HCT116 (cell line): ENCODE results near the gene TXNDC15. TPM values are rescaled to one million over a fixed set of nuclear protein-coding genes. Genes with fewer than 3 reads are reported as not detected.

Source experiments
- ATAC-seq: fragments of 200-7000 bp; cut with Tn5 transposase; 2 replicates; pipeline ENCODE4 v1.9.1; 2020; ENCODE audit warnings: mild to moderate bottlenecking, moderate library complexity
- BruUV-seq: library from RNA; stranded (reverse); fragments of 400-500 nt; replicated peaks from 2 replicates; lab custom pipeline; 2021; lab: Mats Ljungman, UMichigan
- CTCF ChIA-PET: fragments of 300-600 bp; sonication (Branson Sonifier 250); formaldehyde crosslinking; loops from one replicate; lab custom pipeline; 2021; ENCODE audit warnings: antibody characterized with exemption; lab: Charles Lee
- POLR2A ChIA-PET: fragments of 300-600, 350-600 bp; sonication (Branson Sonifier 250); formaldehyde crosslinking; loops from one replicate; lab custom pipeline; 2021; ENCODE audit warnings: antibody characterized with exemption; lab: Charles Lee
- RAD21 ChIA-PET, 2 experiments: fragments of 300-600 bp; sonication (Branson Sonifier 250); formaldehyde crosslinking; loops; one replicate each; lab custom pipeline; 2023; ENCODE audit warnings: low total read pairs in 2 of 2; ENCODE audit not compliant: uncharacterized antibody in 2 of 2, unreplicated experiment in 2 of 2, low non-redundant PET in 1 of 2; lab: Charles Lee
- DNase-seq: peaks from one replicate; pipeline ENCODE4 v3.0.0-alpha.2; 2010; ENCODE audit warnings: low read depth, low spot score
- H2AFZ ChIP-seq: fragments of 200-600 bp; shearing (Covaris generic), sonication (generic); 2 replicates; pipeline ENCODE4 v1.6.1; 2017; ENCODE audit warnings: low read depth, mixed run types, mixed read lengths, antibody characterized with exemption, low read length; ENCODE audit not compliant: poor library complexity, severe bottlenecking
- H3K27ac ChIP-seq: 2 replicates; pipeline ENCODE4 v1.5.1; 2012; ENCODE audit warnings: low read depth, low read length
- H3K27me3 ChIP-seq: fragments of 200-600 bp; sonication (generic); 2 replicates; pipeline ENCODE4 v1.6.1; 2016; ENCODE audit warnings: mixed run types, low read length, mixed read lengths; ENCODE audit not compliant: insufficient read depth
- H3K36me3 ChIP-seq, 2 experiments: fragments of 200-500 bp in 1 of 2; fragments of 200-600 bp in 1 of 2; sonication (Bioruptor generic) in 1 of 2; sonication (generic) in 1 of 2; 2 replicates each; pipeline versions ENCODE4 v1.5.1 to v1.6.1; 2014 to 2016; ENCODE audit warnings: low read length in 2 of 2, inconsistent platforms in 1 of 2, mixed read lengths in 1 of 2, mixed run types in 1 of 2; ENCODE audit not compliant: insufficient read depth in 2 of 2, control insufficient read depth in 1 of 2
- H3K4me1 ChIP-seq, 2 experiments: fragments of 200-600 bp in 1 of 2; sonication (generic) in 1 of 2; 2 replicates each; pipeline versions ENCODE4 v1.5.1 to v1.6.1; 2012 to 2017; ENCODE audit warnings: low read length in 2 of 2, inconsistent platforms in 1 of 2, mild to moderate bottlenecking in 1 of 2, mixed read lengths in 1 of 2, mixed run types in 1 of 2, moderate library complexity in 1 of 2; ENCODE audit not compliant: insufficient read depth in 2 of 2, control insufficient read depth in 1 of 2
- H3K4me2 ChIP-seq: fragments of 200-600 bp; sonication (generic); 2 replicates; pipeline ENCODE4 v1.6.1; 2017; ENCODE audit warnings: mixed run types, low read length, mixed read lengths
- H3K4me3 ChIP-seq, 2 experiments: fragments of 200-600 bp in 1 of 2; sonication (generic) in 1 of 2; replicated peaks in 1 of 2; 2 replicates each; pipeline ENCODE4 v1.5.1; 2011 to 2016; ENCODE audit warnings: low read length in 2 of 2, control low read depth in 1 of 2, low read depth in 1 of 2, mild to moderate bottlenecking in 1 of 2, mixed read lengths in 1 of 2, mixed run types in 1 of 2
- H3K79me2 ChIP-seq: fragments of 200-600 bp; sonication (generic); 2 replicates; pipeline ENCODE4 v1.6.1; 2017; ENCODE audit warnings: mild to moderate bottlenecking, mixed run types, low read length, moderate library complexity, mixed read lengths; ENCODE audit not compliant: insufficient read depth
- H3K9ac ChIP-seq: fragments of 200-600 bp; sonication (generic); 2 replicates; pipeline ENCODE4 v1.6.1; 2016; ENCODE audit warnings: low read length, mixed read lengths
- H3K9me2 ChIP-seq: fragments of 200-600 bp; sonication (generic), shearing (Covaris generic); 2 replicates; pipeline ENCODE4 v1.6.1; 2017; ENCODE audit warnings: mixed run types, mild to moderate bottlenecking, moderate library complexity; ENCODE audit not compliant: insufficient read depth
- H3K9me3 ChIP-seq, 2 experiments: fragments of 200-500 bp in 1 of 2; fragments of 200-600 bp in 1 of 2; sonication (Bioruptor generic) in 1 of 2; sonication (generic) in 1 of 2; 2 replicates each; pipeline ENCODE4 v1.6.1; 2014 to 2017; ENCODE audit warnings: low read length in 2 of 2, mixed read lengths in 2 of 2, inconsistent platforms in 1 of 2, low read depth in 1 of 2, mild to moderate bottlenecking in 1 of 2, mixed run types in 1 of 2, moderate library complexity in 1 of 2; ENCODE audit not compliant: control insufficient read depth in 1 of 2, insufficient read depth in 1 of 2
- H4K20me1 ChIP-seq: fragments of 200-600 bp; sonication (generic), shearing (Covaris generic); 2 replicates; pipeline ENCODE4 v1.6.1; 2017; ENCODE audit warnings: mixed run types, mild to moderate bottlenecking, moderate library complexity; ENCODE audit not compliant: insufficient read depth
- CEBPB ChIP-seq: IDR thresholded peaks from 2 replicates; pipeline ENCODE4 v1.6.1; 2012; ENCODE audit warnings: low read depth
- ELF1 ChIP-seq: IDR thresholded peaks from 2 replicates; pipeline ENCODE4 v1.6.1; 2012; ENCODE audit warnings: low read depth, borderline replicate concordance
- EZH2 ChIP-seq: fragments of 200-600 bp; sonication (generic); IDR thresholded peaks from 2 replicates; pipeline ENCODE4 v1.6.1; 2017; ENCODE audit warnings: antibody characterized with exemption, mixed run types
- EZH2phosphoT487 ChIP-seq: fragments of 200-600 bp; IDR thresholded peaks from 2 replicates; pipeline ENCODE4 v1.6.1; 2018; ENCODE audit warnings: antibody characterized with exemption, borderline replicate concordance
- FOSL1 ChIP-seq: IDR thresholded peaks from 2 replicates; pipeline ENCODE4 v1.6.1; 2012; ENCODE audit warnings: low read depth
- JUND ChIP-seq: IDR thresholded peaks from 2 replicates; pipeline ENCODE4 v1.6.1; 2012
- POLR2A ChIP-seq: IDR thresholded peaks from 2 replicates; pipeline ENCODE4 v1.7.0; 2011; ENCODE audit warnings: borderline replicate concordance; ENCODE audit not compliant: insufficient read depth, insufficient read length; ENCODE audit errors: extremely low read depth
- RAD21 ChIP-seq: IDR thresholded peaks from 2 replicates; pipeline ENCODE4 v1.6.1; 2012; ENCODE audit warnings: low read depth, mild to moderate bottlenecking
- REST ChIP-seq: IDR thresholded peaks from 2 replicates; pipeline ENCODE4 v1.6.1; 2012; ENCODE audit warnings: low read depth
- SP1 ChIP-seq: IDR thresholded peaks from 2 replicates; pipeline ENCODE4 v1.6.1; 2012; ENCODE audit warnings: low read depth
- TCF7L2 ChIP-seq: IDR thresholded peaks from 2 replicates; pipeline ENCODE4 v1.7.0; 2011; ENCODE audit warnings: borderline replicate concordance, inconsistent platforms; ENCODE audit not compliant: insufficient read depth, insufficient read length; ENCODE audit errors: extremely low read depth
- YY1 ChIP-seq: IDR thresholded peaks from 2 replicates; pipeline ENCODE4 v1.6.1; 2011; ENCODE audit warnings: low read length, low read depth, moderate library complexity, mild to moderate bottlenecking; ENCODE audit not compliant: insufficient replicate concordance; ENCODE audit errors: extremely low read depth
- intact Hi-C: fragments of 100-400 bp; cut with micrococcal nuclease; formaldehyde crosslinking; loops from 2 replicates; pipeline ENCODE4 v1.10.0; 2022
- total RNA-seq: library from RNA; stranded (reverse); gene quantifications from one replicate; pipeline ENCODE4 v1.2.1, GENCODE V29; 2021; ENCODE audit not compliant: unreplicated experiment
- TF ChIP-seq, protein P1 (sequence below): IDR thresholded peaks from 2 replicates; pipeline ENCODE4 v1.6.1; 2011; ENCODE audit warnings: mild to moderate bottlenecking, low read length, moderate library complexity; ENCODE audit not compliant: insufficient replicate concordance; ENCODE audit errors: extremely low read depth
- TF ChIP-seq, protein P2 (sequence below), 3 experiments: fragments of 200-600 bp in 1 of 3; sonication (generic) in 1 of 3; IDR thresholded peaks in 2 of 3; conservative IDR thresholded peaks in 1 of 3; 2 replicates each; pipeline ENCODE4 v1.5.1; 2012 to 2017; ENCODE audit warnings: low read depth in 2 of 3, low read length in 2 of 3, antibody characterized with exemption in 1 of 3, borderline replicate concordance in 1 of 3, control low read depth in 1 of 3, mild to moderate bottlenecking in 1 of 3, mixed read lengths in 1 of 3, mixed run types in 1 of 3, moderate library complexity in 1 of 3; ENCODE audit not compliant: insufficient read depth in 1 of 3
- TF ChIP-seq, protein P3 (sequence below): IDR thresholded peaks from 2 replicates; pipeline ENCODE4 v1.6.1; 2012

The TXNDC15 gene
- total RNA-seq, 1 experiment from 2014 or later = 17.8 TPM

GRCh38 chr5:134893748-134894505 is 19.8 kb downstream of the TXNDC15 start:
- H3K27ac ChIP-seq = no peak overlapping the region
- DNase-seq = no peak
- H3K36me3 ChIP-seq = 0 out of 4 replicates have a peak, but pooled peaks cover 0 to 4% of the 10 kb centered on the region in 2 experiments
- TF ChIP-seq ELF1 = no peak
- no peak for TF ChIP-seq POLR2A
- no peak for TF ChIP-seq YY1
- TF ChIP-seq, protein P1, sequence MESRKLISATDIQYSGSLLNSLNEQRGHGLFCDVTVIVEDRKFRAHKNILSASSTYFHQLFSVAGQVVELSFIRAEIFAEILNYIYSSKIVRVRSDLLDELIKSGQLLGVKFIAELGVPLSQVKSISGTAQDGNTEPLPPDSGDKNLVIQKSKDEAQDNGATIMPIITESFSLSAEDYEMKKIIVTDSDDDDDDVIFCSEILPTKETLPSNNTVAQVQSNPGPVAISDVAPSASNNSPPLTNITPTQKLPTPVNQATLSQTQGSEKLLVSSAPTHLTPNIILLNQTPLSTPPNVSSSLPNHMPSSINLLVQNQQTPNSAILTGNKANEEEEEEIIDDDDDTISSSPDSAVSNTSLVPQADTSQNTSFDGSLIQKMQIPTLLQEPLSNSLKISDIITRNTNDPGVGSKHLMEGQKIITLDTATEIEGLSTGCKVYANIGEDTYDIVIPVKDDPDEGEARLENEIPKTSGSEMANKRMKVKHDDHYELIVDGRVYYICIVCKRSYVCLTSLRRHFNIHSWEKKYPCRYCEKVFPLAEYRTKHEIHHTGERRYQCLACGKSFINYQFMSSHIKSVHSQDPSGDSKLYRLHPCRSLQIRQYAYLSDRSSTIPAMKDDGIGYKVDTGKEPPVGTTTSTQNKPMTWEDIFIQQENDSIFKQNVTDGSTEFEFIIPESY = no peak
- TF ChIP-seq EZH2 = no peak
- no peak for TF ChIP-seq FOSL1
- TF ChIP-seq CEBPB = no peak
- TF ChIP-seq, protein P2, sequence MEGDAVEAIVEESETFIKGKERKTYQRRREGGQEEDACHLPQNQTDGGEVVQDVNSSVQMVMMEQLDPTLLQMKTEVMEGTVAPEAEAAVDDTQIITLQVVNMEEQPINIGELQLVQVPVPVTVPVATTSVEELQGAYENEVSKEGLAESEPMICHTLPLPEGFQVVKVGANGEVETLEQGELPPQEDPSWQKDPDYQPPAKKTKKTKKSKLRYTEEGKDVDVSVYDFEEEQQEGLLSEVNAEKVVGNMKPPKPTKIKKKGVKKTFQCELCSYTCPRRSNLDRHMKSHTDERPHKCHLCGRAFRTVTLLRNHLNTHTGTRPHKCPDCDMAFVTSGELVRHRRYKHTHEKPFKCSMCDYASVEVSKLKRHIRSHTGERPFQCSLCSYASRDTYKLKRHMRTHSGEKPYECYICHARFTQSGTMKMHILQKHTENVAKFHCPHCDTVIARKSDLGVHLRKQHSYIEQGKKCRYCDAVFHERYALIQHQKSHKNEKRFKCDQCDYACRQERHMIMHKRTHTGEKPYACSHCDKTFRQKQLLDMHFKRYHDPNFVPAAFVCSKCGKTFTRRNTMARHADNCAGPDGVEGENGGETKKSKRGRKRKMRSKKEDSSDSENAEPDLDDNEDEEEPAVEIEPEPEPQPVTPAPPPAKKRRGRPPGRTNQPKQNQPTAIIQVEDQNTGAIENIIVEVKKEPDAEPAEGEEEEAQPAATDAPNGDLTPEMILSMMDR (IDR thresholded peaks at IDR 0.05 in 2 of 3, conservative IDR thresholded peaks at IDR 0.05 in 1 of 3; ENCODE audit: borderline replicate concordance in 1 of 3, insufficient read depth in 1 of 3, low read depth in 2 of 3, low read length in 2 of 3) = no peak
- no peak for TF ChIP-seq RAD21
- TF ChIP-seq REST = no peak
- TF ChIP-seq, protein P3, sequence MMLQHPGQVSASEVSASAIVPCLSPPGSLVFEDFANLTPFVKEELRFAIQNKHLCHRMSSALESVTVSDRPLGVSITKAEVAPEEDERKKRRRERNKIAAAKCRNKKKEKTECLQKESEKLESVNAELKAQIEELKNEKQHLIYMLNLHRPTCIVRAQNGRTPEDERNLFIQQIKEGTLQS = no peak
- no peak for TF ChIP-seq SP1
- TF ChIP-seq TCF7L2 = no peak
- no peak for TF ChIP-seq JUND
- no peak for TF ChIP-seq EZH2phosphoT487
- no peak overlapping the region for H2AFZ ChIP-seq
- ChIA-PET POLR2A (no interaction called here), RAD21 (interaction anchor here in 1 of 2 experiments (0.6 kb wide), 1 partner anchor 12 kb away, joined by 5 read pairs; no protein-coding TSS in a partner anchor), CTCF (no interaction called here)
- ATAC-seq = no peak
- no peaks in the 10 kb centered on the region for H3K27me3 ChIP-seq
- intact Hi-C loops = no loop called here
- BruUV-seq = no TSS peak
- H3K4me2 ChIP-seq = no peak overlapping the region
- H3K9me3 ChIP-seq = no peaks in the 10 kb centered on the region
- no peak overlapping the region for H3K4me3 ChIP-seq
- no peak overlapping the region for H3K9ac ChIP-seq
- H3K79me2 ChIP-seq = no peaks in the 10 kb centered on the region
- H3K9me2 ChIP-seq = no peaks in the 10 kb centered on the region
- no peaks in the 10 kb centered on the region for H3K4me1 ChIP-seq
- H4K20me1 ChIP-seq = no peaks in the 10 kb centered on the region
